MG63 (cell line): ENCODE measurements around the gene LHCGR. TPM values are rescaled to one million over a fixed set of nuclear protein-coding genes. Genes with fewer than 3 reads are reported as not detected.
"Not testable (repeated sequence)": the region's sequence is repeated elsewhere in the genome, so short reads cannot be mapped to it uniquely, and the experiment has no call there.

Source experiments
- DNase-seq: peaks from one replicate; pipeline ENCODE4 v3.0.0-alpha.2; 2020
- H3K27me3 ChIP-seq: fragments of 250-450 bp; sonication (Bioruptor Pico); 2 replicates; pipeline ENCODE4 v1.5.1; 2020; ENCODE audit warnings: mild to moderate bottlenecking, moderate library complexity
- H3K36me3 ChIP-seq: fragments of 250-450 bp; sonication (Bioruptor Pico); 2 replicates; pipeline ENCODE4 v1.5.1; 2020; ENCODE audit warnings: mild to moderate bottlenecking, moderate library complexity
- H3K4me3 ChIP-seq: fragments of 250-450 bp; sonication (Bioruptor Pico); 2 replicates; pipeline ENCODE4 v1.5.1; 2020; ENCODE audit warnings: mild to moderate bottlenecking, moderate library complexity
- H3K9me3 ChIP-seq: fragments of 250-450 bp; sonication (Bioruptor Pico); 2 replicates; pipeline ENCODE4 v1.5.1; 2020; ENCODE audit warnings: mild to moderate bottlenecking, moderate library complexity
- total RNA-seq: library from RNA; depleted of rRNA; stranded (reverse); fragments of >200 nt; shearing (Covaris generic); gene quantifications from 2 replicates; pipeline ENCODE4 v1.2.3, GENCODE V29; 2014; ENCODE audit warnings: low replicate concordance

The LHCGR gene
- total RNA-seq, 1 experiment from 2014 or later, result not detected

GRCh38 chr2:48721158-48721557 is 34.4 kb downstream of the LHCGR start:
- H3K4me3 ChIP-seq, result no peak overlapping the region
- H3K27me3 ChIP-seq, result no peaks in the 10 kb centered on the region
- DNase-seq, result no peak
- no peaks in the 10 kb centered on the region for H3K36me3 ChIP-seq
- no peaks in the 10 kb centered on the region for H3K9me3 ChIP-seq

- Histone ChIP-seq H3K27me3 (no peaks in the 10 kb centered on the region), H3K9me3 (no peaks in the 10 kb centered on the region), H3K4me3 (no peak overlapping the region), H3K36me3 (no peaks in the 10 kb centered on the region)
- DNase-seq, result no peak
Measured at GRCh38 chr2:48719480-48720177, 35.9 kb downstream of the LHCGR start.

- DNase-seq, result no peak
- Histone ChIP-seq H3K27me3 (no peaks in the 10 kb centered on the region), H3K36me3 (no peaks in the 10 kb centered on the region), H3K9me3 (no peaks in the 10 kb centered on the region), H3K4me3 (no peak overlapping the region)
Measured at GRCh38 chr2:48717846-48718245, 37.7 kb downstream of the LHCGR start.

GRCh38 chr2:48715956-48716355 is 39.6 kb downstream of the LHCGR start:
- Histone ChIP-seq H3K36me3 (no peaks in the 10 kb centered on the region), H3K27me3 (no peaks in the 10 kb centered on the region), H3K9me3 (no peaks in the 10 kb centered on the region), H3K4me3 (no peak overlapping the region)
- peak; percentile 17 for DNase-seq

- Histone ChIP-seq H3K4me3 (no peak overlapping the region), H3K36me3 (no peaks in the 10 kb centered on the region), H3K27me3 (no peaks in the 10 kb centered on the region), H3K9me3 (no peaks in the 10 kb centered on the region)
- DNase-seq, result peak; percentile 7
Measured at GRCh38 chr2:48715042-48715899, 40.3 kb downstream of the LHCGR start.

GRCh38 chr2:48714245-48714644 is 41.3 kb downstream of the LHCGR start:
- no peaks in the 10 kb centered on the region for H3K9me3 ChIP-seq
- H3K36me3 ChIP-seq, result no peaks in the 10 kb centered on the region
- no peak for DNase-seq
- H3K27me3 ChIP-seq, result no peaks in the 10 kb centered on the region
- H3K4me3 ChIP-seq, result no peak overlapping the region

GRCh38 chr2:48713647-48714046 is 41.9 kb downstream of the LHCGR start:
- Histone ChIP-seq H3K36me3 (no peaks in the 10 kb centered on the region), H3K4me3 (no peak overlapping the region), H3K9me3 (no peaks in the 10 kb centered on the region), H3K27me3 (no peaks in the 10 kb centered on the region)
- DNase-seq, result no peak

GRCh38 chr2:48712151-48712550 is 43.4 kb downstream of the LHCGR start:
- Histone ChIP-seq H3K27me3 (no peaks in the 10 kb centered on the region), H3K9me3 (no peaks in the 10 kb centered on the region), H3K36me3 (no peaks in the 10 kb centered on the region), H3K4me3 (no peak overlapping the region)
- no peak for DNase-seq

- Histone ChIP-seq H3K9me3 (no peaks in the 10 kb centered on the region), H3K27me3 (no peaks in the 10 kb centered on the region), H3K36me3 (no peaks in the 10 kb centered on the region), H3K4me3 (no peak overlapping the region)
- no peak for DNase-seq
Measured at GRCh38 chr2:48711343-48711742, 44.2 kb downstream of the LHCGR start.

- H3K9me3 ChIP-seq, result no peaks in the 10 kb centered on the region
Measured at GRCh38 chr2:48709096-48710034, 46.2 kb downstream of the LHCGR start.

GRCh38 chr2:48707466-48707865 is 48.1 kb downstream of the LHCGR start:
- no peak for DNase-seq
- H3K9me3 ChIP-seq, result no peaks in the 10 kb centered on the region
- H3K36me3 ChIP-seq, result no peaks in the 10 kb centered on the region
- H3K27me3 ChIP-seq, result no peaks in the 10 kb centered on the region
- no peak overlapping the region for H3K4me3 ChIP-seq

More at GRCh38 chr2:48709096-48710034, 46.2 kb downstream of the LHCGR start:
- Histone ChIP-seq H3K4me3 (no peak overlapping the region), H3K27me3 (no peaks in the 10 kb centered on the region), H3K36me3 (no peaks in the 10 kb centered on the region)
- DNase-seq, result no peak

- H3K36me3 ChIP-seq, DNase-seq, H3K4me3 ChIP-seq, H3K27me3 ChIP-seq, H3K9me3 ChIP-seq: not testable (repeated sequence)
Measured at GRCh38 chr2:48703621-48704020, 51.9 kb downstream of the LHCGR start.

GRCh38 chr2:48699348-48699930 is 56.1 kb downstream of the LHCGR start:
- DNase-seq, result no peak
- Histone ChIP-seq H3K9me3 (no peaks in the 10 kb centered on the region), H3K36me3 (no peaks in the 10 kb centered on the region), H3K27me3 (no peaks in the 10 kb centered on the region), H3K4me3 (no peak overlapping the region)

- no peak for DNase-seq
- Histone ChIP-seq H3K27me3 (no peaks in the 10 kb centered on the region), H3K36me3 (no peaks in the 10 kb centered on the region), H3K9me3 (no peaks in the 10 kb centered on the region), H3K4me3 (no peak overlapping the region)
Measured at GRCh38 chr2:48696881-48697280, 58.6 kb downstream of the LHCGR start.

- Histone ChIP-seq H3K4me3 (no peak overlapping the region), H3K36me3 (no peaks in the 10 kb centered on the region)
Measured at GRCh38 chr2:48695991-48696390, 59.5 kb downstream of the LHCGR start.

GRCh38 chr2:48694149-48694548 is 61.4 kb downstream of the LHCGR start:
- DNase-seq, result no peak

More at GRCh38 chr2:48695991-48696390, 59.5 kb downstream of the LHCGR start:
- Histone ChIP-seq H3K27me3 (no peaks in the 10 kb centered on the region), H3K9me3 (no peaks in the 10 kb centered on the region)
- DNase-seq, result no peak

More at GRCh38 chr2:48694149-48694548, 61.4 kb downstream of the LHCGR start:
- Histone ChIP-seq H3K9me3 (no peaks in the 10 kb centered on the region), H3K4me3 (no peak overlapping the region), H3K27me3 (no peaks in the 10 kb centered on the region), H3K36me3 (no peaks in the 10 kb centered on the region)
